ENCODE data around the gene TLE3.

TLE3 gene

DNA sequence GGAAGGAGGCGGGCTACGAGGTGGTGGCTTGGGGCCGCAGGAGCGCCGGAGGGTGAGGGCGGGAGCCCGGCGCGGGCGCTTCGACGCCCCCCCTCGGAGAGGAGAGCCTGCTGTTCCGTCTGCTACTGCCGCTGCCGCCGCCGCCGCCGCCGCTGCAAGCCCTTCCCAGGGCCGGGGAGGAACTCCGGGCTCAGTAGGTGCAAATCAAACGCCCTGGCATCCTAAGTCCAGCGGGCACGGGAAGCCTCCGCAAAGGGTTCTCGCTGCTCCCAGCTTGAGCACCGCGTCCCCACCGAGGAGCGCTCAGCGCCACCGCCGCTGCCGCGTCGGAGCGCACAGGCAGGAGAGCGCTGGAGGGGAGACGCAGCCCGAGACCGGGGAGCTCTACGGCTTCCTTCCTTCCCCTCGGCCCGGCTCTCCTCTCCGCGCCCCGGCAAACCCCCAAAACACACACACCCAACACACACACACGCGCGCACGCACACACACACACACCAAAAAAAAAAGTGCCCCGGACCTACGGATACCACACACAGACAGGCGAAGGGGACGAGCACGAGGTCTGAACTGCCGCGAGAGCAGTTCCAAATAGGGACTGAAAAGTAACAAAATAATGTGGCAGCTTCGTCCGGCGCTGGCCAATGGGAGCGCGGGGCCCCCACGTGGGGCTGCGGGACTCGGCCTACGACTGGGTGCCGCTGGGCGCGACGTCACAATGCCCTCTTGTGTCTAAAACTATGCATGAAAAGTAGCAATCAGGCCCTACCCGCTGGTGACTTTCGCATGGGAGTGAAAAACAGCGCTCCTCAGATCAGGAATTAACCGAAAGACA, at the start of gene TLE3:
TSS of gene TLE3 (minus strand) at position 597 of the 832 bp plus-strand sequence. CDS start 1,119 bp downstream, outside the sequence.
- peak; percentile 97 for DNase-seq (ENCODE audit: low read depth)
- TF ChIP-seq, protein P1, sequence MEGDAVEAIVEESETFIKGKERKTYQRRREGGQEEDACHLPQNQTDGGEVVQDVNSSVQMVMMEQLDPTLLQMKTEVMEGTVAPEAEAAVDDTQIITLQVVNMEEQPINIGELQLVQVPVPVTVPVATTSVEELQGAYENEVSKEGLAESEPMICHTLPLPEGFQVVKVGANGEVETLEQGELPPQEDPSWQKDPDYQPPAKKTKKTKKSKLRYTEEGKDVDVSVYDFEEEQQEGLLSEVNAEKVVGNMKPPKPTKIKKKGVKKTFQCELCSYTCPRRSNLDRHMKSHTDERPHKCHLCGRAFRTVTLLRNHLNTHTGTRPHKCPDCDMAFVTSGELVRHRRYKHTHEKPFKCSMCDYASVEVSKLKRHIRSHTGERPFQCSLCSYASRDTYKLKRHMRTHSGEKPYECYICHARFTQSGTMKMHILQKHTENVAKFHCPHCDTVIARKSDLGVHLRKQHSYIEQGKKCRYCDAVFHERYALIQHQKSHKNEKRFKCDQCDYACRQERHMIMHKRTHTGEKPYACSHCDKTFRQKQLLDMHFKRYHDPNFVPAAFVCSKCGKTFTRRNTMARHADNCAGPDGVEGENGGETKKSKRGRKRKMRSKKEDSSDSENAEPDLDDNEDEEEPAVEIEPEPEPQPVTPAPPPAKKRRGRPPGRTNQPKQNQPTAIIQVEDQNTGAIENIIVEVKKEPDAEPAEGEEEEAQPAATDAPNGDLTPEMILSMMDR (conservative IDR thresholded peaks at IDR 0.05; ENCODE audit: low read length) = peak; percentile 50
- peak within 1 kb of the TSS; percentile 83 for H3K4me3 ChIP-seq (ENCODE audit: low read length)

DNA sequence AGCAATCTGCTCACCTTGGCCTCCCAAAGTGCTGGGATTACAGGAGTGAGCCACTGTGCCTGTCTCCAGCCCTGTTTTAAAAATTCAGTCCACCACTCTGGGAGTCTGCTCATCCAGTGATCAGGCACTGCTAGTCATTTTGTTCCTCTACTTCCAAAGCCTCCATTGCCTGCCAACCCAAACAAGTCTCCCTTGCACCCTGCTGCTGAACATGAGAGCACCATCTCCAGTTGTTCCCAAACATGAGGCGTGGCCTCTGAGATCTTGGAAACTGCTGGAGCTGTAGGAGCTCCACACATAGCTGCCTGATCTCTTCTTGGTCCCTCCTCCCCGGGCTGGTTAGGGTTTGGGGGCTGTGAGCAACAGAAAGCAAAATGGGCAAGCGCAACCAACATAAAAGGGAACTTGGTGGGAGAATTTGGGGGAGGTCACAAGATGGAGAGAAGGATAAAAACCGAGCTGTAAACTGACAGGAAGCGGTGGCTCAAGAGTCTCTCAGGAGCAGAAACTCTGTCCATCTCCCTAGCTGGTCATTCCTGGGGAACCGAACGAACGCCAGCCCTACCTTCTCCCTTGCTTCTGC, 49.6 kb upstream of the TLE3 start:
- DNase-seq (ENCODE audit: low read depth) = no peak
- TF ChIP-seq, protein P1 (conservative IDR thresholded peaks at IDR 0.05; ENCODE audit: low read length) = no peak
- H3K4me3 ChIP-seq (ENCODE audit: low read length) = no peak overlapping the region

DNA sequence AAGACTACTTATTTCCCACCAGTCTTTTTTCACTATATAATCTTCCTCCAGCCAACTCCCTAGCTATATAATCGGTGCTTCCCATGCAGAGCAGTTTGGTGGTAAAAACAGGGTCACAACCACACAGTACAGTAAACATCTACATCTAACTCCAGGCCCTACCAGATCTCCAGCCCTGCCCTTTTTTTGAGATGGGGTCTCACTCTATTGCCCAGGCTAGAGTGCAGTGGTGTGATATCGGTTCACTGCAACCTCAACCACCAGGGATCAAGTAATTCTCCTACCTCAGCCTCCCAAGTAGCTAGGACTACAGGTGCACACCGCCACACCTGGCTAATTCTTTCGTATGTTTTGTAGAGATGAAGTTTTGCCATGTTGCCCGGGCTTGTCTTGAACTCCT, 49.1 kb upstream of the TLE3 start:
- H3K4me3 ChIP-seq (ENCODE audit: low read length) = no peak overlapping the region
- TF ChIP-seq, protein P1 (conservative IDR thresholded peaks at IDR 0.05; ENCODE audit: low read length) = no peak
- DNase-seq (ENCODE audit: low read depth) = no peak

DNA sequence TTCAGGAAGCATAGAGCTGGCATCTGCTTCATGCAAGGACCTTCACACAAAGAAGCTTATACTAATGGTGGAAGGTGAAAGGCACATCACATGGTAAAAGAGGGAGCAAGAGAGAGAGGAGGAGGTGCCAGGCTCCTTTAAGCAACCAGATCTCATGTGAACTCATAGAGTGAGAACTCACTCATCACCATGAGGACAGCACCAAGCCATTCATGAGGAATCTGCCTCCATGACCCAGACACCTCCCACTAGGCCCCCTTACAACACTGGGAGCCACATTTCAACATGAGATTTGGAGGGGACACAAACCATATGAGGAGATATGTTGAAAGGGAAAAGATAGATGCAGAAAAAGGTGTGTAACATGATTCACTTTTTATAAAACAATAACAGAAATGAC, 48.4 kb upstream of the TLE3 start:
- TF ChIP-seq, protein P1 (conservative IDR thresholded peaks at IDR 0.05; ENCODE audit: low read length) = no peak
- H3K4me3 ChIP-seq (ENCODE audit: low read length) = no peak overlapping the region
- DNase-seq (ENCODE audit: low read depth) = no peak

DNA sequence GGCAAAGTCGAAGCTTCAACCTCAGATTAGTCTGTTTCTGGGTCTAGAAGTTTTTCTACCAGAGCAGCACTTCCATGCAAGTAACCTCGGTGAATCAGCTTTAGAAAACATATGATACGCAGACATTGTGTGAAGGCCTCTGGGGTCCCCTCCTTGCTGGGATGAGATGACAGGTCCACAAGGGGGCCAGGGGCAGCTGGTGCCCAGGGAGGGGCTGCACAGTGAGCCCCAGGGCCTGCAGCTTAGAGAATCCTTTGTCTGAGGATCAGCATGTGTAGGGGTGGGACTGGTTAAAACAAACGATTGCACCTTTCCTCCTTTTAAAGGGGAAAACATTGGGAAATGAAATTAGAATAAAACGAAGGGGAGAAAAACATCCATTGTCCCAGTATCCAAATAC, 47.5 kb upstream of the TLE3 start:
- no peak overlapping the region for H3K4me3 ChIP-seq (ENCODE audit: low read length)
- no peak for DNase-seq (ENCODE audit: low read depth)
- TF ChIP-seq, protein P1 (conservative IDR thresholded peaks at IDR 0.05; ENCODE audit: low read length) = no peak

DNA sequence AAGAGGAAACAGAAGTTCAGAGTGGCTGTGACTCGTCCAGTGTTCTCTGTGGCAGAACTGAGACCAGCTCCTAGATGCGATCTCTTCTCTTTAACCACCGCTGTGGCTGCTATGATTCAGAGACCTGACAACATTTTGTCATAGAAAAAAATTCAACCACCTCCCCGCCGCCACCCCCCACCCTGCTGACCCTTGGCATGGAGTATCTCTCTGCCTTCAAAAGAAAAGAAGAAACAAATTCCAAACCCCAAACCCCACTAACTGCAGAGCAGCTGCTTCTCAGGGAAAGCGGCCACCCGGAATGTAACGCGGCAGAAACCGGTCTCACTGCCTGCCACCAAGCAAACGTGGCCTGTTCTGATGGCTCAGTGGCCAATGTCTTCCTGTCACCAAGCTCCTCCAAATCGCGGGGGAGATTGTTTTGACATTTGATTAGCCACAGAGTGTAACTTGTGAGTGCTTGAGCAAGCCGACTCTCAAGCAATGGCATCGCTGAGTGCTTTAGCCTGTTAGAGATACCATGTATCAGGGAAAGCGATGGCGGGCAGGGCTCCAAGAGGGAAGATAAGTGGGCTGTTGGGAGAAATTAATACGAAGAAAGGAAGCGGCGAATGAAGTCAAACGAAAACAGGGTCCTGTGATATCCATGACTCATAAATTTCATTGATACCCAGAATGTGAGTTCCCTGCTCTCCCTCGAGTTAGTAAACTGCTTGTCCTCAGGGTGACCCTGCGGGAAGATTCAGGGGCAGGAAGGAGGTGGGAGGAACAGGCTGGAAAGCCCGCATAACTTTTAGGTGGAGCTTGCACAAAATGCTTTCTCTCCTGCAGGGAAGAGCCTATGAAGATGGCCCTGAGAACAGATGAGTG, 44.8 kb upstream of the TLE3 start:
- no peak for DNase-seq (ENCODE audit: low read depth)
- TF ChIP-seq, protein P1 (conservative IDR thresholded peaks at IDR 0.05; ENCODE audit: low read length) = no peak
- no peak overlapping the region for H3K4me3 ChIP-seq (ENCODE audit: low read length)

All from AG10803 (cell line).